Keratinocyte (primary cell): Measurements from ENCODE around the gene FMN2.

Source experiments
- EZH2 ChIP-seq: IDR thresholded peaks from one replicate; pipeline ENCODE4 v1.6.1; 2012; ENCODE audit warnings: inconsistent platforms, mild to moderate bottlenecking, low read length, moderate library complexity
- TF ChIP-seq, protein P1 (sequence below), 3 experiments: IDR thresholded peaks in 1 of 3; conservative IDR thresholded peaks in 1 of 3; optimal IDR thresholded peaks in 1 of 3; 2 replicates in 2 of 3; 3 replicates in 1 of 3; pipeline versions ENCODE3 to v1.5.1; 2011; ENCODE audit warnings: low read length in 3 of 3, mild to moderate bottlenecking in 3 of 3, moderate library complexity in 2 of 3, control low read depth in 1 of 3, inconsistent platforms in 1 of 3; ENCODE audit not compliant: insufficient read depth in 2 of 3; ENCODE audit errors: extremely low read depth in 1 of 3

GRCh38 chr1:240362046-240362445 is 270.4 kb downstream of the FMN2 start:
- TF ChIP-seq, protein P1, sequence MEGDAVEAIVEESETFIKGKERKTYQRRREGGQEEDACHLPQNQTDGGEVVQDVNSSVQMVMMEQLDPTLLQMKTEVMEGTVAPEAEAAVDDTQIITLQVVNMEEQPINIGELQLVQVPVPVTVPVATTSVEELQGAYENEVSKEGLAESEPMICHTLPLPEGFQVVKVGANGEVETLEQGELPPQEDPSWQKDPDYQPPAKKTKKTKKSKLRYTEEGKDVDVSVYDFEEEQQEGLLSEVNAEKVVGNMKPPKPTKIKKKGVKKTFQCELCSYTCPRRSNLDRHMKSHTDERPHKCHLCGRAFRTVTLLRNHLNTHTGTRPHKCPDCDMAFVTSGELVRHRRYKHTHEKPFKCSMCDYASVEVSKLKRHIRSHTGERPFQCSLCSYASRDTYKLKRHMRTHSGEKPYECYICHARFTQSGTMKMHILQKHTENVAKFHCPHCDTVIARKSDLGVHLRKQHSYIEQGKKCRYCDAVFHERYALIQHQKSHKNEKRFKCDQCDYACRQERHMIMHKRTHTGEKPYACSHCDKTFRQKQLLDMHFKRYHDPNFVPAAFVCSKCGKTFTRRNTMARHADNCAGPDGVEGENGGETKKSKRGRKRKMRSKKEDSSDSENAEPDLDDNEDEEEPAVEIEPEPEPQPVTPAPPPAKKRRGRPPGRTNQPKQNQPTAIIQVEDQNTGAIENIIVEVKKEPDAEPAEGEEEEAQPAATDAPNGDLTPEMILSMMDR (optimal IDR thresholded peaks at IDR 0.05 in 1 of 3, IDR thresholded peaks at IDR 0.05 in 1 of 3, conservative IDR thresholded peaks at IDR 0.05 in 1 of 3; ENCODE audit: extremely low read depth in 1 of 3, insufficient read depth in 2 of 3, low read length in 3 of 3): no peak
- TF ChIP-seq EZH2: no peak
